NB4 (cell line): ENCODE results near the gene YPEL3.

ENCODE experiments used
- DNase-seq: peaks from one replicate; pipeline ENCODE4 v3.0.0; 2010; ENCODE audit warnings: low read depth
- H3K4me3 ChIP-seq: one replicate; pipeline ENCODE4 v1.5.1; 2011; ENCODE audit warnings: mild to moderate bottlenecking, low read depth, low read length, moderate library complexity
- CTCF ChIP-seq: IDR thresholded peaks from one replicate; pipeline ENCODE4 v1.5.1; 2012; ENCODE audit warnings: low read depth, low read length
- MAX ChIP-seq: IDR thresholded peaks from 2 replicates; pipeline ENCODE4 v1.6.1; 2011; ENCODE audit warnings: low read depth, low read length
- MYC ChIP-seq: IDR thresholded peaks from 2 replicates; pipeline ENCODE4 v1.6.1; 2011; ENCODE audit warnings: low read depth, low read length
- POLR2A ChIP-seq: IDR thresholded peaks from 2 replicates; pipeline ENCODE4 v1.6.1; 2011; ENCODE audit warnings: mild to moderate bottlenecking; ENCODE audit not compliant: insufficient read length; ENCODE audit errors: extremely low read depth

YPEL3 gene

GRCh38 chr16:30096105-30096861 lies at the start of gene YPEL3:
YPEL3 (minus strand) TSS chr16:30096213; CDS start chr16:30095482, 731 bp downstream.
- no peak within 1 kb of the TSS for H3K4me3 ChIP-seq
- peak; percentile 76 for DNase-seq
- TF ChIP-seq CTCF (no peak), MAX (no peak), POLR2A (no peak), MYC (no peak)

GRCh38 chr16:30145657-30146056 lies 49.6 kb upstream of the YPEL3 start:
- DNase-seq = no peak
- H3K4me3 ChIP-seq = no peak overlapping the region
- TF ChIP-seq MAX (no peak), MYC (no peak), CTCF (no peak), POLR2A (no peak)

GRCh38 chr16:30144917-30145316 lies 48.9 kb upstream of the YPEL3 start:
- TF ChIP-seq POLR2A (no peak), MAX (no peak), MYC (no peak)
- no peak for DNase-seq
- no peak overlapping the region for H3K4me3 ChIP-seq

GRCh38 chr16:30144017-30144416 lies 48.0 kb upstream of the YPEL3 start:
- no peak for DNase-seq
- H3K4me3 ChIP-seq = no peak overlapping the region
- TF ChIP-seq MYC (no peak), MAX (no peak), POLR2A (no peak), CTCF (no peak)

- no peak for DNase-seq
- no peak overlapping the region for H3K4me3 ChIP-seq
- no peak for TF ChIP-seq CTCF
- TF ChIP-seq MYC = no peak
- TF ChIP-seq MAX = no peak
- TF ChIP-seq POLR2A = no peak
Measured at GRCh38 chr16:30143347-30143702, 47.3 kb upstream of the YPEL3 start.

GRCh38 chr16:30142672-30143346 lies 46.8 kb upstream of the YPEL3 start:
- H3K4me3 ChIP-seq = no peak overlapping the region
- peak; percentile 67 for DNase-seq
- no peak for TF ChIP-seq POLR2A
- peak; percentile 26 for TF ChIP-seq CTCF
- TF ChIP-seq MYC = no peak
